H9 (cell line): Measurements from ENCODE around the gene PTER. TPM values are rescaled to one million over a fixed set of nuclear protein-coding genes. Genes with fewer than 3 reads are reported as not detected.

ENCODE experiments used
- DNase-seq: peaks from one replicate; pipeline ENCODE4 v3.0.0-alpha.2; 2017
- H2AFZ ChIP-seq: one replicate; pipeline ENCODE4 v1.6.1; 2013; ENCODE audit warnings: mild to moderate bottlenecking, low read length, control low read depth, moderate library complexity
- H2AK5ac ChIP-seq: 2 replicates; pipeline ENCODE4 v1.6.1; 2013; ENCODE audit warnings: low read length, control low read depth, mixed read lengths; ENCODE audit not compliant: insufficient read length
- H2BK120ac ChIP-seq: one replicate; pipeline ENCODE4 v1.6.1; 2013; ENCODE audit warnings: low read depth, mild to moderate bottlenecking, low read length, control low read depth, inconsistent platforms; ENCODE audit not compliant: poor library complexity, severe bottlenecking
- H2BK12ac ChIP-seq: 2 replicates; pipeline ENCODE4 v1.6.1; 2013; ENCODE audit warnings: low read length, control low read depth, mixed read lengths, low read depth; ENCODE audit not compliant: insufficient read length
- H2BK15ac ChIP-seq: 2 replicates; pipeline ENCODE4 v1.6.1; 2013; ENCODE audit warnings: low read depth, low read length, control low read depth
- H2BK20ac ChIP-seq: one replicate; pipeline ENCODE4 v1.6.1; 2013; ENCODE audit warnings: low read depth, mild to moderate bottlenecking, low read length, control low read depth, inconsistent platforms; ENCODE audit not compliant: poor library complexity, severe bottlenecking
- H2BK5ac ChIP-seq: 2 replicates; pipeline ENCODE4 v1.6.1; 2013; ENCODE audit warnings: low read length, control low read depth, mixed read lengths; ENCODE audit not compliant: insufficient read length
- H3K14ac ChIP-seq: 2 replicates; pipeline ENCODE4 v1.6.1; 2013; ENCODE audit warnings: low read length, control low read depth; ENCODE audit not compliant: insufficient read depth
- H3K18ac ChIP-seq: 2 replicates; pipeline ENCODE4 v1.6.1; 2013; ENCODE audit warnings: low read depth, mild to moderate bottlenecking, mixed read lengths, low read length, control low read depth; ENCODE audit not compliant: insufficient read length
- H3K23ac ChIP-seq: 2 replicates; pipeline ENCODE4 v1.6.1; 2013; ENCODE audit warnings: low read length, control low read depth, mixed read lengths, low read depth; ENCODE audit not compliant: insufficient read length
- H3K23me2 ChIP-seq: 2 replicates; pipeline ENCODE4 v1.6.1; 2013; ENCODE audit warnings: low read depth, mild to moderate bottlenecking, mixed read lengths, low read length, control low read depth; ENCODE audit not compliant: insufficient read length, poor library complexity, severe bottlenecking
- H3K27ac ChIP-seq: 2 replicates; pipeline ENCODE4 v1.5.1; 2013; ENCODE audit warnings: low read length, control low read depth, mixed read lengths, low read depth; ENCODE audit not compliant: insufficient read length
- H3K27me3 ChIP-seq: 2 replicates; pipeline ENCODE4 v1.6.1; 2013; ENCODE audit warnings: low read length, control low read depth, inconsistent platforms; ENCODE audit not compliant: insufficient read depth
- H3K4ac ChIP-seq: 2 replicates; pipeline ENCODE4 v1.6.1; 2013; ENCODE audit warnings: low read depth, mild to moderate bottlenecking, control low read depth, inconsistent platforms, low read length, moderate library complexity
- H3K4me1 ChIP-seq: 2 replicates; pipeline ENCODE4 v1.6.1; 2013; ENCODE audit warnings: low read length, control low read depth, inconsistent platforms; ENCODE audit not compliant: insufficient read depth
- H3K4me2 ChIP-seq: 2 replicates; pipeline ENCODE4 v1.6.1; 2013; ENCODE audit warnings: low read length, control low read depth, mixed read lengths; ENCODE audit not compliant: insufficient read length, insufficient read depth
- H3K56ac ChIP-seq: 2 replicates; pipeline ENCODE4 v1.6.1; 2013; ENCODE audit warnings: low read depth, mild to moderate bottlenecking, mixed read lengths, low read length, control low read depth; ENCODE audit not compliant: insufficient read length
- H3K79me1 ChIP-seq: 2 replicates; pipeline ENCODE4 v1.6.1; 2013; ENCODE audit warnings: low read depth, mild to moderate bottlenecking, moderate library complexity, low read length, control low read depth, inconsistent platforms; ENCODE audit not compliant: insufficient read depth, poor library complexity, severe bottlenecking
- H3K79me2 ChIP-seq: 2 replicates; pipeline ENCODE4 v1.6.1; 2013; ENCODE audit warnings: low read length, control low read depth, inconsistent platforms; ENCODE audit not compliant: insufficient read depth
- H3K9ac ChIP-seq: 2 replicates; pipeline ENCODE4 v1.6.1; 2013; ENCODE audit warnings: low read length, control low read depth, mixed read lengths; ENCODE audit not compliant: insufficient read length; ENCODE audit errors: extremely low read depth
- H3K9me3 ChIP-seq: one replicate; pipeline ENCODE4 v1.6.1; 2013; ENCODE audit warnings: low read depth, low read length, inconsistent platforms; ENCODE audit not compliant: control insufficient read depth
- H3T11ph ChIP-seq: one replicate; pipeline ENCODE4 v1.6.1; 2013; ENCODE audit warnings: mild to moderate bottlenecking, low read length, control low read depth, inconsistent platforms
- H4K20me1 ChIP-seq: one replicate; pipeline ENCODE4 v1.6.1; 2013; ENCODE audit not compliant: control insufficient read depth, insufficient read length, insufficient read depth
- H4K5ac ChIP-seq: 2 replicates; pipeline ENCODE4 v1.6.1; 2013; ENCODE audit warnings: low read depth, mild to moderate bottlenecking, mixed read lengths, low read length, control low read depth; ENCODE audit not compliant: insufficient read length
- H4K8ac ChIP-seq: replicated peaks from 2 replicates; pipeline ENCODE4 v1.6.1; 2013; ENCODE audit warnings: low read length, control low read depth, mixed read lengths, low read depth; ENCODE audit not compliant: insufficient read length
- H4K91ac ChIP-seq: 2 replicates; pipeline ENCODE4 v1.6.1; 2013; ENCODE audit warnings: low read depth, mild to moderate bottlenecking, moderate library complexity, mixed read lengths, low read length, control low read depth; ENCODE audit not compliant: insufficient read length
- H3K27ac Mint-ChIP-seq, 3 experiments: 2 replicates in 2 of 3; 3 replicates in 1 of 3; pipeline ENCODE4 v1.8.0; 2020 to 2021; ENCODE audit warnings: mixed read lengths in 3 of 3, mild to moderate bottlenecking in 1 of 3, moderate library complexity in 1 of 3
- H3K27me3 Mint-ChIP-seq: 2 replicates; pipeline ENCODE4 v1.8.0; 2021; ENCODE audit warnings: low read depth, mild to moderate bottlenecking, moderate library complexity, mixed read lengths
- H3K36me3 Mint-ChIP-seq, 3 experiments: 2 replicates in 2 of 3; 3 replicates in 1 of 3; pipeline ENCODE4 v1.8.0; 2020 to 2021; ENCODE audit warnings: low read depth in 3 of 3, mixed read lengths in 3 of 3; ENCODE audit not compliant: insufficient read depth in 1 of 3
- H3K4me1 Mint-ChIP-seq, 2 experiments: 2 replicates each; pipeline ENCODE4 v1.8.0; 2020; ENCODE audit warnings: mixed read lengths in 2 of 2
- H3K4me3 Mint-ChIP-seq, 2 experiments: 2 replicates in 1 of 2; 3 replicates in 1 of 2; pipeline ENCODE4 v1.8.0; 2020 to 2021; ENCODE audit warnings: mild to moderate bottlenecking in 2 of 2, mixed read lengths in 2 of 2, moderate library complexity in 1 of 2
- H3K9me3 Mint-ChIP-seq, 2 experiments: 2 replicates in 1 of 2; 3 replicates in 1 of 2; pipeline ENCODE4 v1.8.0; 2020; ENCODE audit warnings: mild to moderate bottlenecking in 2 of 2, mixed read lengths in 2 of 2, moderate library complexity in 1 of 2
- CTCF ChIP-seq: fragments of 200-600 bp; sonication (generic); conservative IDR thresholded peaks from 3 replicates; pipeline ENCODE4 v1.8.0; 2021; ENCODE audit warnings: antibody characterized with exemption, mild to moderate bottlenecking
- WGBS: extraction: QIAGEN DNeasy Blood & Tissue Kit; methylation state at CpG from one replicate; pipeline ENCODE4 v1.1.7; 2013; ENCODE audit warnings: missing lambda C conversion rate, low lambda C conversion rate, mixed read lengths; ENCODE audit not compliant: insufficient read length; ENCODE audit errors: extremely low coverage; 5-methylcytosine and 5-hydroxymethylcytosine counted together
- total RNA-seq: library from RNA; stranded (reverse); gene quantifications from 2 replicates; pipeline ENCODE4 v1.2.1, GENCODE V29; 2021

The PTER gene
- total RNA-seq, 1 experiment from 2014 or later = 10.1 TPM

- H3K4me3 Mint-ChIP-seq = no peak overlapping the region
- no peak overlapping the region; a peak in 1 of 7 replicates for H3K27ac Mint-ChIP-seq
- H3K4me2 ChIP-seq = no peak overlapping the region
- peaks cover 5 to 8% (median 6%) of the 10 kb centered on the region in 3 experiments for H3K36me3 Mint-ChIP-seq
- no peak overlapping the region for H2BK15ac ChIP-seq
- H3K23me2 ChIP-seq = no peaks in the 10 kb centered on the region
- peaks cover 2% of the 10 kb centered on the region; the same call in 1 of the 2 replicates for H3K4me1 ChIP-seq
- no peak overlapping the region for H3K27ac ChIP-seq
- H3K27me3 ChIP-seq = no peaks in the 10 kb centered on the region
- H4K91ac ChIP-seq = no peak overlapping the region
- H2BK5ac ChIP-seq = no peak overlapping the region
- H3K18ac ChIP-seq = no peak overlapping the region
- no peak overlapping the region for H4K5ac ChIP-seq
- peak; percentile 41; the same call in 2 of the 3 replicates for TF ChIP-seq CTCF
- no peak overlapping the region for H2AK5ac ChIP-seq
- no peak overlapping the region for H2BK20ac ChIP-seq
- no peak overlapping the region for H3T11ph ChIP-seq
- no peaks in the 10 kb centered on the region for H4K20me1 ChIP-seq
- H3K4me1 Mint-ChIP-seq = peaks cover 20 to 30% of the 10 kb centered on the region in 2 experiments
- H2BK12ac ChIP-seq = no peak overlapping the region
- no peak for DNase-seq
- H2AFZ ChIP-seq = no peak overlapping the region
- no peaks in the 10 kb centered on the region for H3K79me2 ChIP-seq
- H3K14ac ChIP-seq = no peak overlapping the region
- H2BK120ac ChIP-seq = no peak overlapping the region
- no peaks in the 10 kb centered on the region for H3K9me3 ChIP-seq
- peaks cover 7% of the 10 kb centered on the region in 2 experiments for H3K9me3 Mint-ChIP-seq
- no peak overlapping the region for H3K56ac ChIP-seq
- H3K23ac ChIP-seq = no peak overlapping the region
- H3K27me3 Mint-ChIP-seq = no peaks in the 10 kb centered on the region
- H3K9ac ChIP-seq = no peak overlapping the region
- WGBS = no CpG with 5 or more reads among the region's 3 CpGs
- no peaks in the 10 kb centered on the region for H3K79me1 ChIP-seq
- no peak overlapping the region for H3K4ac ChIP-seq
- H4K8ac ChIP-seq = no peak overlapping the region
Measured at GRCh38 chr10:16423599-16423998, 13.2 kb upstream of the PTER start.
